CD4-positive, alpha-beta T cell treated with Interferon gamma for 1 hour (primary cell): ENCODE results near the gene MUC12.
"Not testable (repeated sequence)": the region's sequence is repeated elsewhere in the genome, so short reads cannot be mapped to it uniquely, and the experiment has no call there.

Source experiments
- DNase-seq: peaks from one replicate; pipeline ENCODE4 v3.0.0-alpha.2; 2020

Gene MUC12

GRCh38 chr7:100957832-100958421 is 11.4 kb upstream of the MUC12 start:
- no peak for DNase-seq

GRCh38 chr7:100959894-100960293 is 9.5 kb upstream of the MUC12 start:
- no peak for DNase-seq

- no peak for DNase-seq
Measured at GRCh38 chr7:100962537-100962936, 6.8 kb upstream of the MUC12 start.

GRCh38 chr7:100963386-100963785 is 6.0 kb upstream of the MUC12 start:
- no peak for DNase-seq

- DNase-seq: no peak
Measured at GRCh38 chr7:100963874-100964273, 5.5 kb upstream of the MUC12 start.

GRCh38 chr7:100964630-100965029 is 4.7 kb upstream of the MUC12 start:
- DNase-seq: no peak

GRCh38 chr7:100965045-100965722 is 4.2 kb upstream of the MUC12 start:
- DNase-seq: no peak

GRCh38 chr7:100965723-100966541 is 3.4 kb upstream of the MUC12 start:
- peak; percentile 49 for DNase-seq

GRCh38 chr7:100966542-100967291 is 2.6 kb upstream of the MUC12 start:
- DNase-seq: no peak

- no peak for DNase-seq
Measured at GRCh38 chr7:100967292-100967863, 2.0 kb upstream of the MUC12 start.

- no peak for DNase-seq
Measured at GRCh38 chr7:100968031-100968430, 1.3 kb upstream of the MUC12 start.

GRCh38 chr7:100968650-100969049 is 715 bp upstream of the MUC12 start:
- DNase-seq: no peak

GRCh38 chr7:100971111-100972001 is 2.0 kb downstream of the MUC12 start:
- DNase-seq: no peak

- no peak for DNase-seq
Measured at GRCh38 chr7:100972002-100972347, 2.6 kb downstream of the MUC12 start.

- DNase-seq: no peak
Measured at GRCh38 chr7:100974021-100974420, 4.7 kb downstream of the MUC12 start.

- no peak for DNase-seq
Measured at GRCh38 chr7:100975371-100975821, 6.0 kb downstream of the MUC12 start.

- no peak for DNase-seq
Measured at GRCh38 chr7:100978300-100978699, 8.9 kb downstream of the MUC12 start.

GRCh38 chr7:100983451-100984187 is 14.3 kb downstream of the MUC12 start:
- DNase-seq: no peak

GRCh38 chr7:100984241-100984918 is 15.0 kb downstream of the MUC12 start:
- DNase-seq: not testable (repeated sequence)

- not testable (repeated sequence) for DNase-seq
Measured at GRCh38 chr7:100985033-100985797, 15.8 kb downstream of the MUC12 start.
